Transverse colon (tissue), 4 donors: ENCODE results near the gene PLEKHH2.

Experiments used
- CTCF ChIP-seq, 5 experiments: fragments of 200-600 bp in 3 of 5; fragments of 450-650 bp in 2 of 5; sonication (generic) in 3 of 5; IDR thresholded peaks; 1 replicate in 2 of 5; 2 replicates in 3 of 5; pipeline ENCODE4 v1.5.1; 2016 to 2017; ENCODE audit warnings: antibody characterized with exemption in 5 of 5, inconsistent platforms in 3 of 5, mild to moderate bottlenecking in 2 of 5, moderate library complexity in 1 of 5
- POLR2A ChIP-seq: fragments of 450-650 bp; IDR thresholded peaks from one replicate; pipeline ENCODE4 v1.6.1; 2016; ENCODE audit warnings: antibody characterized with exemption, mild to moderate bottlenecking, moderate library complexity
- POLR2AphosphoS5 ChIP-seq, 3 donors: sonication (generic); formaldehyde crosslinking; IDR thresholded peaks; one replicate each; pipeline ENCODE4 v1.6.1; 2016; ENCODE audit warnings: antibody characterized with exemption in 3 of 3

GRCh38 chr2:43764086-43764705 lies 127.1 kb downstream of the PLEKHH2 start:
- TF ChIP-seq CTCF (IDR thresholded peaks at IDR 0.05) (no peak), POLR2AphosphoS5 (IDR thresholded peaks at IDR 0.05) (no peak), POLR2A (no peak)
